ENCODE measurements around the gene SPDYC.

- no peak for TF ChIP-seq POLR2AphosphoS5 (IDR thresholded peaks at IDR 0.05)
- TF ChIP-seq, protein P1, sequence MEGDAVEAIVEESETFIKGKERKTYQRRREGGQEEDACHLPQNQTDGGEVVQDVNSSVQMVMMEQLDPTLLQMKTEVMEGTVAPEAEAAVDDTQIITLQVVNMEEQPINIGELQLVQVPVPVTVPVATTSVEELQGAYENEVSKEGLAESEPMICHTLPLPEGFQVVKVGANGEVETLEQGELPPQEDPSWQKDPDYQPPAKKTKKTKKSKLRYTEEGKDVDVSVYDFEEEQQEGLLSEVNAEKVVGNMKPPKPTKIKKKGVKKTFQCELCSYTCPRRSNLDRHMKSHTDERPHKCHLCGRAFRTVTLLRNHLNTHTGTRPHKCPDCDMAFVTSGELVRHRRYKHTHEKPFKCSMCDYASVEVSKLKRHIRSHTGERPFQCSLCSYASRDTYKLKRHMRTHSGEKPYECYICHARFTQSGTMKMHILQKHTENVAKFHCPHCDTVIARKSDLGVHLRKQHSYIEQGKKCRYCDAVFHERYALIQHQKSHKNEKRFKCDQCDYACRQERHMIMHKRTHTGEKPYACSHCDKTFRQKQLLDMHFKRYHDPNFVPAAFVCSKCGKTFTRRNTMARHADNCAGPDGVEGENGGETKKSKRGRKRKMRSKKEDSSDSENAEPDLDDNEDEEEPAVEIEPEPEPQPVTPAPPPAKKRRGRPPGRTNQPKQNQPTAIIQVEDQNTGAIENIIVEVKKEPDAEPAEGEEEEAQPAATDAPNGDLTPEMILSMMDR (IDR thresholded peaks at IDR 0.05), result no peak
- TF ChIP-seq POLR2A (IDR thresholded peaks at IDR 0.05), result no peak
Observed at GRCh38 chr11:65120831-65121230, 49.2 kb upstream of the SPDYC start.
